ENCODE data around the gene ANKRD10. TPM values are rescaled to one million over a fixed set of nuclear protein-coding genes. Genes with fewer than 3 reads are reported as not detected.

ANKRD10 gene
- total and polyA plus RNA-seq, 2 of the 8 experiments (the other 6 are each of a cell fraction or from before 2014, with no cell fraction given) = 146 to 218 TPM

DNA sequence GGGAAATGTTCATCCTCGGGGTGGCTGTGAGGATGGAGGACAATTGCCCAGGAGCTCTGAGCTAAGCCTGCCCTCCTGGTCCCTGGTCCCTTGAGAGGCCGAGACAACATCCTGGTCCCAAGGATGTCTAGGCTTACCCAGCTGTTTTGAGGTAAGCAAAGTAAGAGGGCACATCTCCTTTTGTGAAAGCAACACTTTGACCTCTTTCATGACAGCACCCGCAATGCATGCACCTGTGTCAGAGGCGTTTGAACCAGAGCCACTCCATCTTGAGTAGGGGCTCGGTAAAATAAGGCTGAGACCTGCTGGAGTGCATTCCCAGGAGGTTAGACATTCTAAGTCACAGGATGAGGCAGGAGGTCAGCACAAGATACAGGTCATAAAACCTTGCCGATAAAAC is 43.1 kb upstream of the ANKRD10 start:
- Histone ChIP-seq H4K20me1 (replicated peaks in 1 of 2; ENCODE audit: control insufficient read depth in 1 of 2, insufficient read depth in 2 of 2, low read length in 2 of 2) (no peaks in the 10 kb centered on the region), H3K9ac (replicated peaks in 1 of 4; ENCODE audit: extremely low read depth in 1 of 4, low read depth in 3 of 4, low read length in 3 of 4) (no peak overlapping the region)
- CTCF ChIA-PET (ENCODE audit: partially characterized antibody) = interaction anchor here (0.7 to 1.0 kb wide), 6 partner anchors 9 to 167 kb away, joined by 3 to 4 read pairs (median 4); no protein-coding TSS in a partner anchor

More for the DNA sequence above, 43.1 kb upstream of the ANKRD10 start:
- POLR2A ChIA-PET (ENCODE audit: partially characterized antibody) = no interaction called here
- Histone ChIP-seq H2BK20ac (ENCODE audit: low read length) (no peak overlapping the region), H4K91ac (replicated peaks; ENCODE audit: insufficient read length, low read length) (no peak overlapping the region), H3K27me3 (replicated peaks in 1 of 4; ENCODE audit: control insufficient read depth in 3 of 4, extremely low read depth in 1 of 4, insufficient read depth in 3 of 4, low read length in 3 of 4) (no peaks in the 10 kb centered on the region), H3K79me1 (ENCODE audit: low read depth, low read length) (no peaks in the 10 kb centered on the region), H2AK5ac (ENCODE audit: low read depth, low read length) (no peak overlapping the region), H3K4me1 (replicated peaks in 1 of 4; ENCODE audit: control insufficient read depth in 3 of 4, insufficient read depth in 4 of 4, low read length in 3 of 4) (no peaks in the 10 kb centered on the region), H3K23ac (ENCODE audit: insufficient read length) (no peak overlapping the region), H3K79me2 (ENCODE audit: control insufficient read depth in 1 of 2, insufficient read depth in 2 of 2, low read length in 2 of 2) (no peaks in the 10 kb centered on the region), H3K36me3 (ENCODE audit: control insufficient read depth in 2 of 4, insufficient read depth in 4 of 4, low read length in 3 of 4) (no peaks in the 10 kb centered on the region), H2AFZ (ENCODE audit: low read length) (no peak overlapping the region), H2BK15ac (ENCODE audit: low read length) (no peak overlapping the region), H3K14ac (ENCODE audit: insufficient read length) (no peak overlapping the region), H3K56ac (replicated peaks; ENCODE audit: insufficient read length, low read depth, low read length) (no peak overlapping the region), H3K9me3 (ENCODE audit: insufficient read depth in 2 of 2, low read depth in 1 of 2, low read length in 1 of 2) (peaks cover 3 to 13% of the 10 kb centered on the region in 2 experiments; a peak in 3 of 4 replicates), H3K23me2 (ENCODE audit: low read depth, low read length) (no peaks in the 10 kb centered on the region), H2BK12ac (ENCODE audit: low read depth, low read length) (no peak overlapping the region), H2BK5ac (ENCODE audit: low read depth, low read length) (no peak overlapping the region), H4K8ac (ENCODE audit: extremely low read depth, insufficient read depth, low read length) (no peak overlapping the region), H3K27ac (ENCODE audit: low read depth, low read length) (no peak overlapping the region), H3K4ac (replicated peaks; ENCODE audit: insufficient read length, low read depth, low read length) (no peak overlapping the region), H3K4me3 (ENCODE audit: extremely low read depth in 1 of 4, insufficient read depth in 2 of 4, low read depth in 3 of 4, low read length in 4 of 4) (no peak overlapping the region), H2BK120ac (replicated peaks; ENCODE audit: low read depth, low read length) (no peak overlapping the region), H3K18ac (ENCODE audit: extremely low read depth, low read length) (no peak overlapping the region), H4K5ac (ENCODE audit: insufficient read length, low read depth, low read length) (no peak overlapping the region), H3K4me2 (ENCODE audit: insufficient read depth in 1 of 2, low read depth in 2 of 2, low read length in 2 of 2) (no peak overlapping the region)
- FAIRE-seq = no peak
- TF ChIP-seq, protein P1, sequence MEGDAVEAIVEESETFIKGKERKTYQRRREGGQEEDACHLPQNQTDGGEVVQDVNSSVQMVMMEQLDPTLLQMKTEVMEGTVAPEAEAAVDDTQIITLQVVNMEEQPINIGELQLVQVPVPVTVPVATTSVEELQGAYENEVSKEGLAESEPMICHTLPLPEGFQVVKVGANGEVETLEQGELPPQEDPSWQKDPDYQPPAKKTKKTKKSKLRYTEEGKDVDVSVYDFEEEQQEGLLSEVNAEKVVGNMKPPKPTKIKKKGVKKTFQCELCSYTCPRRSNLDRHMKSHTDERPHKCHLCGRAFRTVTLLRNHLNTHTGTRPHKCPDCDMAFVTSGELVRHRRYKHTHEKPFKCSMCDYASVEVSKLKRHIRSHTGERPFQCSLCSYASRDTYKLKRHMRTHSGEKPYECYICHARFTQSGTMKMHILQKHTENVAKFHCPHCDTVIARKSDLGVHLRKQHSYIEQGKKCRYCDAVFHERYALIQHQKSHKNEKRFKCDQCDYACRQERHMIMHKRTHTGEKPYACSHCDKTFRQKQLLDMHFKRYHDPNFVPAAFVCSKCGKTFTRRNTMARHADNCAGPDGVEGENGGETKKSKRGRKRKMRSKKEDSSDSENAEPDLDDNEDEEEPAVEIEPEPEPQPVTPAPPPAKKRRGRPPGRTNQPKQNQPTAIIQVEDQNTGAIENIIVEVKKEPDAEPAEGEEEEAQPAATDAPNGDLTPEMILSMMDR (IDR thresholded peaks at IDR 0.05; ENCODE audit: control extremely low read depth in 1 of 3, insufficient read depth in 1 of 3, low read depth in 1 of 3, low read length in 3 of 3) = no peak
- TF ChIP-seq BACH1 (IDR thresholded peaks at IDR 0.05; ENCODE audit: low read length) (no peak), ZNF274 (IDR thresholded peaks at IDR 0.05; ENCODE audit: borderline replicate concordance, extremely low read depth, low read length) (no peak), NANOG (IDR thresholded peaks at IDR 0.05; ENCODE audit: insufficient read depth, low read depth, low read length, poor library complexity, severe bottlenecking) (no peak), GABPA (IDR thresholded peaks at IDR 0.05; ENCODE audit: borderline replicate concordance, insufficient read depth, low read length) (no peak), SIX5 (IDR thresholded peaks at IDR 0.05; ENCODE audit: low read depth, low read length) (no peak), CHD2 (IDR thresholded peaks at IDR 0.05; ENCODE audit: low read length) (no peak), POLR2AphosphoS5 (IDR thresholded peaks at IDR 0.05; ENCODE audit: low read depth, low read length) (no peak), ASH2L (IDR thresholded peaks at IDR 0.05; ENCODE audit: low read length) (no peak)
- DNase-seq (ENCODE audit: low read depth in 1 of 2, low spot score in 2 of 2) = no peak
- WGBS, 2 experiments (ENCODE audit: extremely low coverage in 1 of 2, insufficient coverage in 1 of 2, insufficient read length in 1 of 2, insufficient replicate concordance in 2 of 2, low coverage in 1 of 2, low lambda C conversion rate in 2 of 2, missing lambda C conversion rate in 1 of 2) = 92% methylated on average over 6 of the region's 6 CpGs; no CpG with 5 or more reads in 1 of the 2 experiments

Data from H1 (cell line).